C4-2B (cell line): ENCODE results near the gene COL6A5.

Source experiments
- ZFX ChIP-seq: fragments of 450-650 bp; IDR thresholded peaks from 2 replicates; pipeline ENCODE4 v1.6.1; 2017
- TF ChIP-seq, protein P1 (sequence below): fragments of 450-650 bp; conservative IDR thresholded peaks from 2 replicates; pipeline ENCODE4 v1.5.1; 2017; ENCODE audit warnings: mild to moderate bottlenecking

DNA sequence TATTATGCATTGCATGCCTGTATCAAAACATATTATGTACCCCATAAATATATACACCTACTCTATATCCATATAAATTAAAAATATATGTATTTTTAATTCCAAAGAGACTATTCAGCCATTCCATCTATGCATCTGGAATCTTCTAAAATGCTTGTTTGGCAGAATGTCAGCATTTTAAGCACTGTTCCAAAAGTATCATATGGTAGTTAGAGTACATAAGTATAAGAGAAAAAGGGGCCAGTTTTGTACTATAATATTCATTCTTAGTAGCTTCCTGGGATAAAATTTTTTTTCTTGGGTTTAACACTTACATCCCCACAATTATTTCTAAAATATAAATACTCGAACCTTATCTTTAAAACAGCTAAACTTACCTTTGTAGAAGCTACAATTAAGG lies 111.1 kb downstream of the COL6A5 start:
- TF ChIP-seq, protein P1, sequence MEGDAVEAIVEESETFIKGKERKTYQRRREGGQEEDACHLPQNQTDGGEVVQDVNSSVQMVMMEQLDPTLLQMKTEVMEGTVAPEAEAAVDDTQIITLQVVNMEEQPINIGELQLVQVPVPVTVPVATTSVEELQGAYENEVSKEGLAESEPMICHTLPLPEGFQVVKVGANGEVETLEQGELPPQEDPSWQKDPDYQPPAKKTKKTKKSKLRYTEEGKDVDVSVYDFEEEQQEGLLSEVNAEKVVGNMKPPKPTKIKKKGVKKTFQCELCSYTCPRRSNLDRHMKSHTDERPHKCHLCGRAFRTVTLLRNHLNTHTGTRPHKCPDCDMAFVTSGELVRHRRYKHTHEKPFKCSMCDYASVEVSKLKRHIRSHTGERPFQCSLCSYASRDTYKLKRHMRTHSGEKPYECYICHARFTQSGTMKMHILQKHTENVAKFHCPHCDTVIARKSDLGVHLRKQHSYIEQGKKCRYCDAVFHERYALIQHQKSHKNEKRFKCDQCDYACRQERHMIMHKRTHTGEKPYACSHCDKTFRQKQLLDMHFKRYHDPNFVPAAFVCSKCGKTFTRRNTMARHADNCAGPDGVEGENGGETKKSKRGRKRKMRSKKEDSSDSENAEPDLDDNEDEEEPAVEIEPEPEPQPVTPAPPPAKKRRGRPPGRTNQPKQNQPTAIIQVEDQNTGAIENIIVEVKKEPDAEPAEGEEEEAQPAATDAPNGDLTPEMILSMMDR, result no peak
- no peak for TF ChIP-seq ZFX
